Measurements from ENCODE around the gene FARP2. TPM values are rescaled to one million over a fixed set of nuclear protein-coding genes. Genes with fewer than 3 reads are reported as not detected.

Gene FARP2
- total RNA-seq, 6 experiments from 2014 or later = 38.3 to 46.4 (median 41.9) TPM

DNA sequence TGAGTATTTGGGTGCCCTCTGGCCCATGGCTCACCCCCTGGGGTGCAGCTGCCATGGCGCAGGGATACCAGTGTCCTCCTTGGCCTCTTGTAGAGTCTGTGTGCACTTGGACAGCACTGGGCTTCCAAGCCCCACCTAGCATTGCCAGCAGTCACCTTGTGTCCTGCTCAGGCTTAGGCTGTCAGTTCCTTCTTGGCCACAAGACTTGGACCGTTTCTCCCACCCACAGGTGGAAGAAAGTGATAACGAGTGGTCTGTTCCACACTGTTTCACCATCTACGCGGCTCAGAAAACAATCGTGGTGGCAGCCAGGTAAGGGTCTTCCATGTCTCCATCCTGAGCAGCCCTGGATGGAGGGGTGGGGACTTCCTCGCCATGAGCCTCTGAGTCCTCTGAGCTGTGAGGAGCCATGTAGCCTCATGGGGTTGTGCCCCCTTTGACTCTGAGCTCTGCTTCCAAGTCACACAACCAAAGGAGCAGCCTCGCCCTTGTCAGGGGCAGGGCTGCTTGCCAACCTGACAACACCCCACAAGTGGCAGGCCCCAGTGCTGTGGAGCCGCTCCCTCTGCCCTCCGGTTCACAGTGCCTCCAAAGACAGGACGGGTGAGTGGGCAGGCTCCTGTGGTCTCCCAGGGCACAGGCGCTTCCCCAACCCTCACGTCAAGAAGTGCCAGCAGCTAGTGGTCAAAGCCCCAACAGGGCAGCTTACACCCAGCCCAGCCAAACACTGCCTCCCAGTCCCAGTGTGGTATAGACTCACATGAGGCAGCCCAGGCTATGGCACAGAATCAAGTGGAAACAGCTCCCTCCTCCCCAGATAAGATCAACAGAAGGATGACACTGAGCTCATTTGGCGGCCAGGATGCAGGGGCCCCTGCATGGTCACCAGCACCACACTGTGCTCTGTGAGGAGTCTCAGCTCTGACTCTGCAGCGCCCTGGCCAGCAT, 133.9 kb downstream of the FARP2 start:
- peaks cover 1% of the 10 kb centered on the region for H3K27me3 Mint-ChIP-seq (ENCODE audit: insufficient read depth)
- H3K4me1 Mint-ChIP-seq (ENCODE audit: low read depth) = peaks cover 10% of the 10 kb centered on the region
- H3K4me3 Mint-ChIP-seq = no peak overlapping the region
- H3K36me3 Mint-ChIP-seq (ENCODE audit: low read depth) = peaks cover 7% of the 10 kb centered on the region; the same call in 1 of the 2 replicates
- no peak for TF ChIP-seq CTCF (IDR thresholded peaks at IDR 0.05)
- peak overlapping the region; percentile 61; the same call in 1 of the 2 replicates for H3K27ac Mint-ChIP-seq
- no peaks in the 10 kb centered on the region for H3K9me3 Mint-ChIP-seq
- peak; percentile 52 for DNase-seq

GRCh38 chr2:241490825-241491506, 134.9 kb downstream of the FARP2 start:
- no peak for TF ChIP-seq CTCF (IDR thresholded peaks at IDR 0.05)
- peak overlapping the region; percentile 61; the same call in 1 of the 2 replicates for H3K27ac Mint-ChIP-seq
- peaks cover 10% of the 10 kb centered on the region for H3K4me1 Mint-ChIP-seq (ENCODE audit: low read depth)
- DNase-seq = no peak
- no peaks in the 10 kb centered on the region for H3K9me3 Mint-ChIP-seq
- peaks cover 1% of the 10 kb centered on the region for H3K27me3 Mint-ChIP-seq (ENCODE audit: insufficient read depth)
- H3K36me3 Mint-ChIP-seq (ENCODE audit: low read depth) = peaks cover 10% of the 10 kb centered on the region; the same call in 1 of the 2 replicates
- no peak overlapping the region; the same call in 1 of the 2 replicates for H3K4me3 Mint-ChIP-seq

GRCh38 chr2:241491549-241492173, 135.6 kb downstream of the FARP2 start:
- no peak overlapping the region for H3K27ac Mint-ChIP-seq
- H3K9me3 Mint-ChIP-seq = no peaks in the 10 kb centered on the region
- peaks cover 10% of the 10 kb centered on the region; the same call in 1 of the 2 replicates for H3K36me3 Mint-ChIP-seq (ENCODE audit: low read depth)
- DNase-seq = no peak
- H3K4me3 Mint-ChIP-seq = no peak overlapping the region
- peaks cover 10% of the 10 kb centered on the region for H3K4me1 Mint-ChIP-seq (ENCODE audit: low read depth)
- H3K27me3 Mint-ChIP-seq (ENCODE audit: insufficient read depth) = peaks cover 1% of the 10 kb centered on the region
- TF ChIP-seq CTCF (IDR thresholded peaks at IDR 0.05) = no peak

DNA sequence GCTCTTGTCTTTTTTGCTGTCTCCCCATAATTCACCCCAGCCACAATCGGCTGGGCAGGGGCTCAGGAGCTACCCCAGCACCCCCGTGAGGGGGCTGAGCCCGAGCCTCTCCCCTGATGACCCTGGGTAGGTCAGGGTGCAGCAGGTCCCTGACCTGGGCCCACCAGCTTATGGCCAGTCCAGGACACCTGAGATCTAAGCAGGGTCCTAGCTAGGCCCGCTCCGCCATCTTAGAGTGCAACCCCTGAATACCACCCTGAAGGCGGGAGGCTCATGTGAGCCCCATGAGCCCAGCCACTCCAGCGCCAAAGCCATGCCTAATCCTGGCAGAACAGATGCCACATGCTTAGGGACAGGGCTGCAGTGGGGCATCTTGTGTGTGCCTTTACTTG, 136.1 kb downstream of the FARP2 start:
- Mint-ChIP-seq H3K4me1 (ENCODE audit: low read depth) (peaks cover 10% of the 10 kb centered on the region), H3K36me3 (ENCODE audit: low read depth) (peaks cover 10% of the 10 kb centered on the region; the same call in 1 of the 2 replicates), H3K27me3 (ENCODE audit: insufficient read depth) (peaks cover 1% of the 10 kb centered on the region), H3K4me3 (no peak overlapping the region), H3K27ac (no peak overlapping the region), H3K9me3 (no peaks in the 10 kb centered on the region)
- DNase-seq = no peak
- TF ChIP-seq CTCF (IDR thresholded peaks at IDR 0.05) = no peak

DNA sequence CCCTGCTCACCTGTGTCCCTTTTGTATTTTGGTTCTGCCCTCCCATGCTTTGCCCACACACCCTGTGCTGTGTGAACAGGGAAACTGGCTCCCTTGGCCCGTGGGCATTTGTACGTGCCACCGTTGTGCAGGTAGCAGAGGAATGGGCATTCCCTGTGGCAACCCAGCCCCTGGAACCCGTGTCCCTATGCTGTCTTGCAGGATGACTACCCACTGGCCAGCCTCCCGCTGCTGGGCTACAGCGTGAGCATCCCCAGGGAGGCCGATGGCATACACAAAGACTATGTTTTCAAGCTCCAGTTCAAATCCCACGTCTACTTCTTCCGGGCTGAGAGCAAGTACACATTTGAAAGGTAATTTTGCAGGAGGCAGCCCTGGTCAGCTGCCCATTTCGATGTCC, 137.0 kb downstream of the FARP2 start:
- no peak for TF ChIP-seq CTCF (IDR thresholded peaks at IDR 0.05)

More for the DNA sequence above, 137.0 kb downstream of the FARP2 start:
- Mint-ChIP-seq H3K27me3 (ENCODE audit: insufficient read depth) (peaks cover 1% of the 10 kb centered on the region), H3K36me3 (ENCODE audit: low read depth) (peaks cover 10% of the 10 kb centered on the region; the same call in 1 of the 2 replicates), H3K4me1 (ENCODE audit: low read depth) (peaks cover 10% of the 10 kb centered on the region), H3K27ac (no peak overlapping the region), H3K9me3 (no peaks in the 10 kb centered on the region), H3K4me3 (no peak overlapping the region)
- no peak for DNase-seq

Measured in HFFc6 (cell line).